ENCODE results near the gene DZIP1L. TPM values are rescaled to one million over a fixed set of nuclear protein-coding genes. Genes with fewer than 3 reads are reported as not detected.

Gene DZIP1L
- total and polyA plus RNA-seq, 9 of the 15 experiments (the other 6 are each of a cell fraction or from before 2014, with no cell fraction given), result 0.03 to 1.5 (median 0.48) TPM; not detected in 1

GRCh38 chr3:138054057-138054456 lies 61.4 kb downstream of the DZIP1L start (continued):
- TF ChIP-seq ZNF407 (IDR thresholded peaks at IDR 0.05; ENCODE audit: low read depth) (no peak), TAF7 (tag; IDR thresholded peaks at IDR 0.05) (no peak), RAD21 (CRISPR knock-in tag; conservative IDR thresholded peaks at IDR 0.05 in 1 of 2, IDR thresholded peaks at IDR 0.05 in 1 of 2) (no peak)

Data from K562 (cell line).